PC-3 (cell line): ENCODE results near the gene ARHGEF37. TPM values are rescaled to one million over a fixed set of nuclear protein-coding genes. Genes with fewer than 3 reads are reported as not detected.

Source experiments
- ATAC-seq: fragments of 200-7000 bp; cut with Tn5 transposase; 2 replicates; pipeline ENCODE4 v1.9.1; 2020; ENCODE audit warnings: mild to moderate bottlenecking, moderate library complexity
- BruUV-seq: library from RNA; stranded (reverse); fragments of 400-500 nt; replicated peaks from 2 replicates; lab custom pipeline; 2021; lab: Mats Ljungman, UMichigan
- CTCF ChIA-PET: fragments of 300-600 bp; sonication (Branson Sonifier 250); formaldehyde crosslinking; loops from one replicate; lab custom pipeline; 2022; ENCODE audit warnings: antibody characterized with exemption; lab: Charles Lee
- POLR2A ChIA-PET: fragments of 300-600 bp; sonication (Branson Sonifier 250); formaldehyde crosslinking; loops from one replicate; lab custom pipeline; 2022; ENCODE audit warnings: antibody characterized with exemption; ENCODE audit not compliant: unreplicated experiment; lab: Charles Lee
- DNase-seq: peaks from one replicate; pipeline ENCODE4 v3.0.0-alpha.2; 2015
- H2AFZ ChIP-seq: fragments of 300-600 bp; sonication (generic); 2 replicates; pipeline ENCODE4 v1.6.0; 2016; ENCODE audit warnings: antibody characterized with exemption, low read length
- H3F3A ChIP-seq: fragments of 300-600 bp; sonication (generic); one replicate; pipeline ENCODE4 v1.6.0; 2017; ENCODE audit warnings: antibody characterized with exemption, low read length, control low read depth, mild to moderate bottlenecking; ENCODE audit not compliant: unreplicated experiment
- H3K27ac ChIP-seq: fragments of 300-600 bp; sonication (generic); 2 replicates; pipeline ENCODE4 v1.5.1; 2016; ENCODE audit warnings: mild to moderate bottlenecking, low read length
- H3K27me3 ChIP-seq: fragments of 300-600 bp; sonication (generic); 2 replicates; pipeline ENCODE4 v1.6.1; 2016; ENCODE audit warnings: low read length, mixed read lengths
- H3K36me3 ChIP-seq: fragments of 300-600 bp; sonication (generic); 2 replicates; pipeline ENCODE4 v1.6.1; 2016; ENCODE audit warnings: low read depth, mixed run types, low read length, mixed read lengths
- H3K4me1 ChIP-seq: fragments of 300-600 bp; sonication (generic); 2 replicates; pipeline ENCODE4 v1.5.1; 2016; ENCODE audit warnings: low read length; ENCODE audit not compliant: insufficient read depth
- H3K4me2 ChIP-seq: fragments of 300-600 bp; sonication (generic); 2 replicates; pipeline ENCODE4 v1.6.0; 2016; ENCODE audit warnings: low read length
- H3K4me3 ChIP-seq: fragments of 300-600 bp; sonication (generic); 2 replicates; pipeline ENCODE4 v1.5.1; 2016; ENCODE audit warnings: mild to moderate bottlenecking, low read length, mixed read lengths
- H3K79me2 ChIP-seq: fragments of 300-600 bp; sonication (generic); 2 replicates; pipeline ENCODE4 v1.6.1; 2017; ENCODE audit warnings: low read length, mixed read lengths
- H3K9ac ChIP-seq: fragments of 300-600 bp; sonication (generic); 2 replicates; pipeline ENCODE4 v1.6.0; 2016; ENCODE audit warnings: mild to moderate bottlenecking, low read length
- H3K9me2 ChIP-seq: fragments of 300-600 bp; sonication (generic); replicated peaks from 2 replicates; pipeline ENCODE4 v1.6.1; 2016; ENCODE audit warnings: mixed run types, low read length, mixed read lengths
- H3K9me3 ChIP-seq: fragments of 300-600 bp; sonication (generic); 2 replicates; pipeline ENCODE4 v1.6.1; 2016; ENCODE audit warnings: low read length, mixed read lengths
- H4K20me1 ChIP-seq: fragments of 300-600 bp; sonication (generic); 2 replicates; pipeline ENCODE4 v1.6.1; 2016; ENCODE audit warnings: low read length, mixed read lengths
- CTCF ChIP-seq: fragments of 300-600 bp; sonication (generic); conservative IDR thresholded peaks from 2 replicates; pipeline ENCODE4 v1.5.1; 2017; ENCODE audit warnings: antibody characterized with exemption, low read depth, mild to moderate bottlenecking, low read length
- EZH2 ChIP-seq: fragments of 300-600 bp; sonication (generic); IDR thresholded peaks from one replicate; pipeline ENCODE4 v1.6.1; 2017; ENCODE audit warnings: antibody characterized with exemption, mild to moderate bottlenecking, low read length; ENCODE audit not compliant: unreplicated experiment
- EZH2phosphoT487 ChIP-seq: fragments of 300-600 bp; sonication (generic); IDR thresholded peaks from 2 replicates; pipeline ENCODE4 v1.6.1; 2018; ENCODE audit warnings: mild to moderate bottlenecking, antibody characterized with exemption, low read length, borderline replicate concordance
- intact Hi-C: fragments of 100-400 bp; cut with micrococcal nuclease; formaldehyde crosslinking; loops from 2 replicates; pipeline ENCODE4 v1.9.0; 2023
- total RNA-seq: library from RNA; depleted of rRNA; stranded (reverse); fragments of >200 nt; gene quantifications from 2 replicates; pipeline ENCODE4 v1.2.3, GENCODE V29; 2014

Gene ARHGEF37
- total RNA-seq, 1 experiment from 2014 or later: 6.5 TPM

GRCh38 chr5:149675610-149676201 is 94.4 kb downstream of the ARHGEF37 start:
- H3K4me2 ChIP-seq: no peak overlapping the region
- no peak overlapping the region for H3K27ac ChIP-seq
- no peaks in the 10 kb centered on the region for H3K9me2 ChIP-seq
- intact Hi-C loops: no loop called here
- H3K4me3 ChIP-seq: no peak overlapping the region
- no peaks in the 10 kb centered on the region for H4K20me1 ChIP-seq
- DNase-seq (no peak), ATAC-seq (no peak)
- no peak overlapping the region for H3K9ac ChIP-seq
- no peak for TF ChIP-seq CTCF
- no peaks in the 10 kb centered on the region for H3K79me2 ChIP-seq
- 0 out of 2 replicates have a peak, but pooled peaks cover 4% of the 10 kb centered on the region for H3K27me3 ChIP-seq
- H3K4me1 ChIP-seq: no peaks in the 10 kb centered on the region
- no peaks in the 10 kb centered on the region for H3K36me3 ChIP-seq
- H3K9me3 ChIP-seq: no peaks in the 10 kb centered on the region
- no peak overlapping the region for H2AFZ ChIP-seq
- ChIA-PET CTCF (no interaction called here), POLR2A (no interaction called here)
- H3F3A ChIP-seq: no peaks in the 10 kb centered on the region
- no TSS peak for BruUV-seq

- H3K4me3 ChIP-seq: no peak overlapping the region
- no peak for DNase-seq
- H3K9me2 ChIP-seq: no peaks in the 10 kb centered on the region
- no peaks in the 10 kb centered on the region for H3K79me2 ChIP-seq
- H3F3A ChIP-seq: no peaks in the 10 kb centered on the region
- CTCF ChIA-PET: no interaction called here
- H3K27me3 ChIP-seq: peaks cover 13% of the 10 kb centered on the region; the same call in 1 of the 2 replicates
- H3K9ac ChIP-seq: no peak overlapping the region
- intact Hi-C loops: no loop called here
- H3K9me3 ChIP-seq: no peaks in the 10 kb centered on the region
- POLR2A ChIA-PET: no interaction called here
- TF ChIP-seq CTCF (no peak), EZH2phosphoT487 (no peak), EZH2 (no peak)
- BruUV-seq: no TSS peak
- H3K36me3 ChIP-seq: no peaks in the 10 kb centered on the region
- no peaks in the 10 kb centered on the region for H4K20me1 ChIP-seq
- no peak overlapping the region for H3K4me2 ChIP-seq
- H3K27ac ChIP-seq: no peak overlapping the region
- ATAC-seq: no peak
- H3K4me1 ChIP-seq: no peaks in the 10 kb centered on the region
- no peak overlapping the region for H2AFZ ChIP-seq
Measured at GRCh38 chr5:149677731-149678130, 96.4 kb downstream of the ARHGEF37 start.

GRCh38 chr5:149679876-149680809 is 98.8 kb downstream of the ARHGEF37 start:
- H3K4me1 ChIP-seq: no peaks in the 10 kb centered on the region
- H2AFZ ChIP-seq: no peak overlapping the region
- H3K9me2 ChIP-seq: no peaks in the 10 kb centered on the region
- H3K36me3 ChIP-seq: no peaks in the 10 kb centered on the region
- no peak overlapping the region for H3K9ac ChIP-seq
- H3K27me3 ChIP-seq: peaks cover 22% of the 10 kb centered on the region
- ChIA-PET POLR2A (no interaction called here), CTCF (no interaction called here)
- H3K79me2 ChIP-seq: no peaks in the 10 kb centered on the region
- intact Hi-C loops: no loop called here
- H3K27ac ChIP-seq: no peak overlapping the region
- no peaks in the 10 kb centered on the region for H3K9me3 ChIP-seq
- ATAC-seq (no peak), DNase-seq (no peak)
- BruUV-seq: no TSS peak
- no peaks in the 10 kb centered on the region for H3F3A ChIP-seq
- no peak overlapping the region for H3K4me2 ChIP-seq
- no peak for TF ChIP-seq EZH2phosphoT487
- no peak for TF ChIP-seq EZH2
- TF ChIP-seq CTCF: no peak
- H4K20me1 ChIP-seq: no peaks in the 10 kb centered on the region
- H3K4me3 ChIP-seq: no peak overlapping the region
